Nephron (organoid): ENCODE results near the gene TMEM204.

Source experiments
- H3K27ac Mint-ChIP-seq, 3 experiments: 2 replicates each; pipeline ENCODE4 v1.8.0; 2020; ENCODE audit warnings: mixed read lengths in 3 of 3, mild to moderate bottlenecking in 2 of 3, moderate library complexity in 1 of 3
- H3K27me3 Mint-ChIP-seq: 2 replicates; pipeline ENCODE4 v1.8.0; 2021; ENCODE audit warnings: low read depth, mild to moderate bottlenecking, moderate library complexity, mixed read lengths
- H3K36me3 Mint-ChIP-seq: 2 replicates; pipeline ENCODE4 v1.8.0; 2020; ENCODE audit warnings: low read depth, mixed read lengths
- H3K4me1 Mint-ChIP-seq: 2 replicates; pipeline ENCODE4 v1.8.0; 2020; ENCODE audit warnings: mixed read lengths
- H3K4me3 Mint-ChIP-seq, 3 experiments: 2 replicates each; pipeline ENCODE4 v1.8.0; 2020; ENCODE audit warnings: mild to moderate bottlenecking in 3 of 3, mixed read lengths in 3 of 3, moderate library complexity in 2 of 3
- H3K9me3 Mint-ChIP-seq: 2 replicates; pipeline ENCODE4 v1.8.0; 2020; ENCODE audit warnings: mixed read lengths
- TF ChIP-seq, protein P1 (sequence below), 3 experiments: fragments of 200-600 bp; sonication (generic); IDR thresholded peaks; one replicate each; pipeline ENCODE4 v1.5.0; 2021; ENCODE audit warnings: antibody characterized with exemption in 3 of 3; ENCODE audit not compliant: unreplicated experiment in 3 of 3

TMEM204 gene

DNA sequence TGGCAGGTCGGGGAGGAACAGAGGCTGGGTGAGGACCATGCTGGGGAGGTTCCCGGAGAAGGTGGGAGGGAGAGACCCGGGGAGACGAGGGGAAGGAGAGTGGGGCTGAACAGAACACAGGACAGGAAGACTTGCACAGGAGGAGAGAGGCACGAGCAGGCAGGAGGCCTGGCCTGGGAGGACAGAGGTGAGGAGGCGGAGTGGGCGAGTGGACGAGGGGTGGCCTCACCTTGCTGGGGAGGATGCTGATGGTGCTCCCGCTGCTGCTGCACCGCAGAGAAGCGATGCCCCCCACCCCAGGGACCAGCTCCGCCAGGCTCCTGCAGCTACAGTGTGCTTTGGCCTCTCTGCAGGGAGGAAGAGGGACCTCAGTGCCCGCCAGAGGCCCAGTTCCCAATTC lies 34.5 kb downstream of the TMEM204 start:
- H3K27me3 Mint-ChIP-seq: no peaks in the 10 kb centered on the region
- TF ChIP-seq, protein P1, sequence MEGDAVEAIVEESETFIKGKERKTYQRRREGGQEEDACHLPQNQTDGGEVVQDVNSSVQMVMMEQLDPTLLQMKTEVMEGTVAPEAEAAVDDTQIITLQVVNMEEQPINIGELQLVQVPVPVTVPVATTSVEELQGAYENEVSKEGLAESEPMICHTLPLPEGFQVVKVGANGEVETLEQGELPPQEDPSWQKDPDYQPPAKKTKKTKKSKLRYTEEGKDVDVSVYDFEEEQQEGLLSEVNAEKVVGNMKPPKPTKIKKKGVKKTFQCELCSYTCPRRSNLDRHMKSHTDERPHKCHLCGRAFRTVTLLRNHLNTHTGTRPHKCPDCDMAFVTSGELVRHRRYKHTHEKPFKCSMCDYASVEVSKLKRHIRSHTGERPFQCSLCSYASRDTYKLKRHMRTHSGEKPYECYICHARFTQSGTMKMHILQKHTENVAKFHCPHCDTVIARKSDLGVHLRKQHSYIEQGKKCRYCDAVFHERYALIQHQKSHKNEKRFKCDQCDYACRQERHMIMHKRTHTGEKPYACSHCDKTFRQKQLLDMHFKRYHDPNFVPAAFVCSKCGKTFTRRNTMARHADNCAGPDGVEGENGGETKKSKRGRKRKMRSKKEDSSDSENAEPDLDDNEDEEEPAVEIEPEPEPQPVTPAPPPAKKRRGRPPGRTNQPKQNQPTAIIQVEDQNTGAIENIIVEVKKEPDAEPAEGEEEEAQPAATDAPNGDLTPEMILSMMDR (IDR thresholded peaks at IDR 0.05; ENCODE audit: unreplicated experiment in 3 of 3): no peak
- no peaks in the 10 kb centered on the region for H3K4me1 Mint-ChIP-seq
- no peaks in the 10 kb centered on the region for H3K9me3 Mint-ChIP-seq
- H3K27ac Mint-ChIP-seq: no peak overlapping the region
- H3K36me3 Mint-ChIP-seq: peaks cover 38% of the 10 kb centered on the region
- no peak overlapping the region for H3K4me3 Mint-ChIP-seq

DNA sequence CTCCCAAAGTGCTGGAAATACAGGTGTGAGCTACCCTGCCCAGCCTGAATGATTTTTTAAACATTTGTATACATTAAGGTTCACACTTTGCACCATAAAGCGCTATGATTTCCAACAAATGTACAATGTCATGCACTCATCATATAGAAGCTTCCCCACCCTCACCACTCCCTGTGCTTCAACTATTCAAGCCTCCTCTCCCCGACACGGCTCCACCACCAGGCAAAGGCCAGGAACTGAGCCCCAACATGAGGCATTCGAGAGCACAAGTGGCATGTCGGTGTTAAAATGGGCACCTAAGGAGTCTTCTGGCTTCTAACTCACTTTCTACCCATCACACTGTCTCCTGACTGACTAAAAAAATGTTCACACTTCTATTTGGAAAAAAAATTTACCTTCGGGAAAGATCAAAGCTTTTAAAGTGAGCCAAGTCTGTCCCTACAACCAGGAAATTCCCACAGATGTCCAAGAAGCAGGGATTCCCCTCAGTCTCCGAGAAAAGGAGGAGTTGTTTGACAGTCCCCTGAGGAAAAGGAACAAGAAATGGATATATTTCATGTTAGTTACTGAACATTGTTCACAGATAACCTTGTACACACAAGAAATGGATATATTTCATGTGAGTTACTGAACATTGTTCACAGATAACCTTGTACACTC lies 37.7 kb downstream of the TMEM204 start:
- H3K9me3 Mint-ChIP-seq: no peaks in the 10 kb centered on the region
- TF ChIP-seq, protein P1 (IDR thresholded peaks at IDR 0.05; ENCODE audit: unreplicated experiment in 3 of 3): no peak
- peaks cover 27% of the 10 kb centered on the region for H3K36me3 Mint-ChIP-seq
- H3K27me3 Mint-ChIP-seq: no peaks in the 10 kb centered on the region
- no peaks in the 10 kb centered on the region for H3K4me1 Mint-ChIP-seq
- H3K27ac Mint-ChIP-seq: no peak overlapping the region
- H3K4me3 Mint-ChIP-seq: no peak overlapping the region

DNA sequence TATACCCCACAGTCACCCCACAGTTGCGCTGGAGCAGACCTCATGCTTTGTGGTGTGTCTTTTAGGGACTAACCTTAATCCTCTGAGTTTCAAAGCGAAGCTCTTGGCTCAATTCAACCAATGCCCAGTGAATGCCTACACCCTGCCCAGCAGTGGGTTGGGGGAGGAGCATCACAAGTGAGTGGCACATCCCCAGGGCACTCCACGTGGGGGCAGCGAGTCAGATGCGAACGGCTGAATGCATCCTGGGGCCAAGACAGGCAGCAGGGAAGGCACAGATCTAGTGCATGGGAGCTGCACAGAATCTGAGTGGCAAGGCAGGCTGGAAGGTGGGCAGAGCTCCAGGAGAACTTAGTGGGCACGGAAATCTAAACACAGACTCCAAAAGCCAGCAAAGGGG lies 39.2 kb downstream of the TMEM204 start:
- TF ChIP-seq, protein P1 (IDR thresholded peaks at IDR 0.05; ENCODE audit: unreplicated experiment in 3 of 3): no peak
- H3K27me3 Mint-ChIP-seq: no peaks in the 10 kb centered on the region
- H3K4me1 Mint-ChIP-seq: no peaks in the 10 kb centered on the region
- peaks cover 35% of the 10 kb centered on the region for H3K36me3 Mint-ChIP-seq
- no peak overlapping the region for H3K27ac Mint-ChIP-seq
- H3K9me3 Mint-ChIP-seq: no peaks in the 10 kb centered on the region
- no peak overlapping the region for H3K4me3 Mint-ChIP-seq

DNA sequence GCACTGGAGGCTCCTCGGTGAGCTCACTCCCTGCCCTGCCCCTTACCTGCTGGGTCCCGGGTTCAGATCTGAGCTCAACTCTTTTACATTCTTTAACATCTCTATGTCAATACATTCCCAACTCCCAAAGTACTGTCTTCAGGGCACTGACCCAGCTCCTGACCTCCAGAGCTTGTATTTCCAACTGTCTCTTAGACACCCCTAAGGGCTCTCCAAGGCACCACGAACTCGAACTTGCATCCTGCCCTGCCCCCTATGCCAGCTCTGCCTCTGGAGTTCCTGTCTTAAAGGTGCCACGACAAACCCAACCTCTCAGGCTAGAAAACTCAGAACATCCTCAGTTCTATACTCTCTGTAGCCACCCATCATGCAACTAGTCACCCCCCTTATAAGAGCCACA lies 39.8 kb downstream of the TMEM204 start:
- Mint-ChIP-seq H3K4me1 (no peaks in the 10 kb centered on the region), H3K36me3 (peaks cover 39% of the 10 kb centered on the region), H3K27ac (no peak overlapping the region), H3K27me3 (no peaks in the 10 kb centered on the region), H3K4me3 (no peak overlapping the region), H3K9me3 (no peaks in the 10 kb centered on the region)
- TF ChIP-seq, protein P1 (IDR thresholded peaks at IDR 0.05; ENCODE audit: unreplicated experiment in 3 of 3): no peak

DNA sequence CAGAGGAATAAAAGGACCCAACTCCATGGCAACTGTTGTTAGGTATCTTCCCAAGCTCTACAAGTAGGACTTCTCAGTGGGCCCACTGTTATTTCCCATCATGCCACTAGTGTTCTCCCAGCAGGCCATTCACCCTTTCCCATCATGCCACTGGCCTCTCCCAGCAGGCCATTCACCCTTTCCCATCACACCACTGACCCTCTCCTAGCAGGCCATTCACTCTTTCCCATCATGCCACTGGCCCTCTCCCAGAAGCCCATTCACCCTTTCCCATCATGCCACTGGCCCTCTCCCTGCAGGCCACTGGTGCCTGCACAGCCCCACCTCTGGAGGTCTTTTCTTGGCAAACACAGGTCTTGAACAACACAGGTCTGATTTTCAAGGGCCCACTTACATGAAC lies 42.1 kb downstream of the TMEM204 start:
- H3K27ac Mint-ChIP-seq: no peak overlapping the region
- no peak overlapping the region for H3K4me3 Mint-ChIP-seq
- H3K36me3 Mint-ChIP-seq: peaks cover 48% of the 10 kb centered on the region
- no peaks in the 10 kb centered on the region for H3K27me3 Mint-ChIP-seq
- H3K4me1 Mint-ChIP-seq: no peaks in the 10 kb centered on the region
- TF ChIP-seq, protein P1 (IDR thresholded peaks at IDR 0.05; ENCODE audit: unreplicated experiment in 3 of 3): no peak
- H3K9me3 Mint-ChIP-seq: no peaks in the 10 kb centered on the region

DNA sequence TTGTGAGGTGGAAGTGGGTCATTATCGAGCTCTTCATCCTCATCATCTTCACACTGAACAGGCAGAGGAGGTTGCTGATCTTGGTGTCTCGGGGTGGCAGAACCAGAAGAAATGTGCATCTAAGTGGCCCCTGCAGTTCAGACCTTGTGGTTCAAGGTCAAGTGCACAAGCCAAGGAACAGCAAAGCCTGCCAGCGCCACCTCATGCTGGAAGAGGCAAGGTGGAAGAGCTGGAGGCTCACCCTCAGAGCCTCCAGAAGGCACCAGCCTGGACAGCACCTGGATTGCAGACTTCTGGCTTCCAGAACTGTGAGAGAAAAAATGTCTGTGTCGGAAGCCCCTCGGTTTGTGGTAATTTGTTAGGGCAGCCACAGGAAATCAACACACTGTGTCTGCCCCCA lies 45.7 kb downstream of the TMEM204 start:
- Mint-ChIP-seq H3K4me1 (no peaks in the 10 kb centered on the region), H3K4me3 (no peak overlapping the region), H3K27ac (no peak overlapping the region)

More for the DNA sequence above, 45.7 kb downstream of the TMEM204 start:
- Mint-ChIP-seq H3K27me3 (no peaks in the 10 kb centered on the region), H3K36me3 (peaks cover 59% of the 10 kb centered on the region), H3K9me3 (no peaks in the 10 kb centered on the region)
- TF ChIP-seq, protein P1 (IDR thresholded peaks at IDR 0.05; ENCODE audit: unreplicated experiment in 3 of 3): no peak
